ENCODE measurements around the gene UNK.
A peak's percentile ranks its signal among the peaks of the same experiment; 100 is the strongest.

GRCh38 chr17:75776386-75777295 lies 8.0 kb upstream of the UNK start:
- no peak for TF ChIP-seq REST (IDR thresholded peaks at IDR 0.05; ENCODE audit: insufficient read depth in 1 of 2, low read depth in 2 of 2, low read length in 2 of 2)
- TF ChIP-seq TAF1 (IDR thresholded peaks at IDR 0.05; ENCODE audit: borderline replicate concordance, insufficient read depth, low read length), result no peak
- peak; percentile 66 for TF ChIP-seq POLR2AphosphoS5 (IDR thresholded peaks at IDR 0.05; ENCODE audit: low read depth, low read length)
- no peak for TF ChIP-seq SIN3A (IDR thresholded peaks at IDR 0.05; ENCODE audit: borderline replicate concordance, insufficient read depth, low read length)
